Measurements from ENCODE around the gene TNS1.
A peak's percentile ranks its signal among the peaks of the same experiment; 100 is the strongest.

Gene TNS1

GRCh38 chr2:217980591-217980990 lies 22.2 kb downstream of the TNS1 start:
- DNase-seq (ENCODE audit: low spot score) (no peak), ATAC-seq (ENCODE audit: low read depth) (no peak)
- no peak for TF ChIP-seq CTCF (IDR thresholded peaks at IDR 0.05; ENCODE audit: poor library complexity, severe bottlenecking)
- Histone ChIP-seq H3K27ac (ENCODE audit: poor library complexity, severe bottlenecking) (no peak overlapping the region), H3K4me1 (ENCODE audit: insufficient read depth, poor library complexity, severe bottlenecking) (peaks cover 10% of the 10 kb centered on the region), H3K4me3 (ENCODE audit: severe bottlenecking) (no peak overlapping the region), H3K36me3 (ENCODE audit: low read depth) (no peaks in the 10 kb centered on the region), H3K9me3 (ENCODE audit: severe bottlenecking) (no peaks in the 10 kb centered on the region), H3K27me3 (ENCODE audit: insufficient read depth, poor library complexity, severe bottlenecking) (no peaks in the 10 kb centered on the region)

- Histone ChIP-seq H3K4me1 (ENCODE audit: insufficient read depth, poor library complexity, severe bottlenecking) (peaks cover 10% of the 10 kb centered on the region), H3K9me3 (ENCODE audit: severe bottlenecking) (no peaks in the 10 kb centered on the region), H3K4me3 (ENCODE audit: severe bottlenecking) (no peak overlapping the region), H3K36me3 (ENCODE audit: low read depth) (no peaks in the 10 kb centered on the region), H3K27me3 (ENCODE audit: insufficient read depth, poor library complexity, severe bottlenecking) (no peaks in the 10 kb centered on the region), H3K27ac (ENCODE audit: poor library complexity, severe bottlenecking) (no peak overlapping the region)
- no peak; the same call in 2 of the 3 replicates for ATAC-seq (ENCODE audit: low read depth)
- no peak for TF ChIP-seq CTCF (IDR thresholded peaks at IDR 0.05; ENCODE audit: poor library complexity, severe bottlenecking)
- no peak for DNase-seq (ENCODE audit: low spot score)
These were observed 22.8 kb downstream of the TNS1 start for GRCh38 chr2:217980036-217980435.

GRCh38 chr2:217979151-217979811 lies 23.5 kb downstream of the TNS1 start:
- Histone ChIP-seq H3K27me3 (ENCODE audit: insufficient read depth, poor library complexity, severe bottlenecking) (no peaks in the 10 kb centered on the region), H3K27ac (ENCODE audit: poor library complexity, severe bottlenecking) (no peak overlapping the region), H3K9me3 (ENCODE audit: severe bottlenecking) (no peaks in the 10 kb centered on the region), H3K4me1 (ENCODE audit: insufficient read depth, poor library complexity, severe bottlenecking) (peaks cover 10% of the 10 kb centered on the region), H3K4me3 (ENCODE audit: severe bottlenecking) (peak overlapping the region; percentile 15), H3K36me3 (ENCODE audit: low read depth) (no peaks in the 10 kb centered on the region)
- no peak for DNase-seq (ENCODE audit: low spot score)
- no peak for TF ChIP-seq CTCF (IDR thresholded peaks at IDR 0.05; ENCODE audit: poor library complexity, severe bottlenecking)
- no peak for ATAC-seq (ENCODE audit: low read depth)

GRCh38 chr2:217978536-217979150 lies 24.2 kb downstream of the TNS1 start:
- no peak for DNase-seq (ENCODE audit: low spot score)
- ATAC-seq (ENCODE audit: low read depth), result peak; percentile 35; the same call in 1 of the 3 replicates
- Histone ChIP-seq H3K9me3 (ENCODE audit: severe bottlenecking) (no peaks in the 10 kb centered on the region), H3K4me3 (ENCODE audit: severe bottlenecking) (peak overlapping the region; percentile 15), H3K4me1 (ENCODE audit: insufficient read depth, poor library complexity, severe bottlenecking) (peaks cover 10% of the 10 kb centered on the region), H3K27ac (ENCODE audit: poor library complexity, severe bottlenecking) (no peak overlapping the region), H3K27me3 (ENCODE audit: insufficient read depth, poor library complexity, severe bottlenecking) (no peaks in the 10 kb centered on the region), H3K36me3 (ENCODE audit: low read depth) (no peaks in the 10 kb centered on the region)
- TF ChIP-seq CTCF (IDR thresholded peaks at IDR 0.05; ENCODE audit: poor library complexity, severe bottlenecking), result no peak

Data from RWPE2 (cell line).